GM11168 (cell line): ENCODE results near the gene ITIH1.
"Not testable (repeated sequence)": the region's sequence is repeated elsewhere in the genome, so short reads cannot be mapped to it uniquely, and the experiment has no call there.

Experiments
- in situ Hi-C: fragments of 300-500 bp; cut with MboI; formaldehyde crosslinking; loops from one replicate; pipeline ENCODE4 v1.12.0; 2022; ENCODE audit warnings: low sequenced_read_pairs; ENCODE audit not compliant: unreplicated experiment

The ITIH1 gene

DNA sequence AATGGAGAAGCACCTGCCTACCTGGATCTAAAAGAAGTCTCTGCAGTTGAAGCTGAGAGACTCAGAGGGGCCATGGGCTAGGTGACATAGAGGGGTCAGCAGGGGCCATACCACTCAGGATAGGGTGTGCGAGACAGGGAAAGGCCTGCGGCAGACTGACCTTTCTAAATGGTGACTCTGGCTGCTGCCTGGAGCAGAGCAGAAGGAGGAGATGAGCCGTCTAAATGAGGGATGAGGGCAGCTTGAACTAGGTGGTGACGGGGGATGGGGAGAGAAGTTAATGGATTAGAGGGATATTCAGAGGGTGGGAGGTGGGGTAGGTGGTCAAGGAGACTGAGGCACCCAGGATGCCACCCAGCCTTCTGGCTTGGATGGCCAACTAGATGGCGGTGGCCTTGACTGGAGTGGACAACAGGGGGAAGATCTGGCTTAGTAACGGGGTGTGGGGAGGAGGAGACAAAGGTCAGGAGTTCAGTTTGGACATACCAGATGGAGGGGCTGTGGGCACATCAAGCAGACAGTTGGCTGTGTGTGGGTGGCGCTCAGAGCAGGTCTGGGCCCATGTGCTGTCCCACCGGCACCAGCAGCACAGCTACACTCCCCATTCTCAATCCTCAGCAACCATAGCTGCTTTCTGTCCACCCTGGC, 3.2 kb upstream of the ITIH1 start:
- in situ Hi-C loops = no loop called here

DNA sequence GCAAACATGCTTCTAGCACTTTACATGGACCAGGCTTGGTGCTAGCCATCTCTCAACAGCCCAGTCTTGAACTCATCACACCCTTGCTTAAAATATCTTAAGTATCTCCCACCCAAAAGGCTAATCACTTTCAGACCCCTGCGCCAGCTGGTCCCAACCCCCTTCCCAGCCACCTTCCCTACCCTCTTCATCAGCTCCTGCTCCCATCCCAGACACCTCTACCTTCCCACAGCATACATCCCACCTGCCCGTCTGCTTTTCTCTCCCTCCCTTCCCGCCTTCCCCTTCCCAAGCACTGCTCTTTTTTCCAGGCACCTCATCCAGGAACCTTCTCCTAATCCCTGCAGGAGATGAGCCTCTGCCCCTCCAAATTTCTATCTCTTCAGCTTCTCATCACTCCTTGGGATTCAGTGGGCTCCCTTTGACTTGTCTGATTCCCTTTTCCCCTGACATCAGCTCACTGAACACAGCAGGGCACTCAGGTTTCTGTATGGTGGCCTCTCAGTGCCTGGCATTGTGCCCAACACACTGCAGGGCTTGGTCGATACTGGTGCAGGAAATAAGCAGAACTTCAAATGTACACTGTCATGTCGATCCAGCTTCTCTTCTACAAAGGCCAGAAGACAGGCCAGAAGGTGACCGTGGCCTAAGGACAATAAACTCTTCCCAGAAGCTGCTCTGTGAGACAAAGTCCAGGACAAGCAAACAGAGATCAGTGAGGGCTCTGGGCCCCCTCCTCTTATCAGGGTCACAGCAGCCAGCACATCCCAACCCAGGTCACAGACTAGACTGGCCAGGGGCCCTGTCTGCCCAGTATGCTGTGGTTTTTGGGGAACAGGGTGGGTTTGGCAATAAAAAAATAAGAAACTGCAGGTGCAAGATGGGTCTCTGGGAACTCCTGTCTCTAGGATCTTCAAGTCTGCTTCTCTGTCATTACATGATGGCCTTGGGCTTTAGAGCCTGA, 2.2 kb upstream of the ITIH1 start:
- in situ Hi-C loops = no loop called here

DNA sequence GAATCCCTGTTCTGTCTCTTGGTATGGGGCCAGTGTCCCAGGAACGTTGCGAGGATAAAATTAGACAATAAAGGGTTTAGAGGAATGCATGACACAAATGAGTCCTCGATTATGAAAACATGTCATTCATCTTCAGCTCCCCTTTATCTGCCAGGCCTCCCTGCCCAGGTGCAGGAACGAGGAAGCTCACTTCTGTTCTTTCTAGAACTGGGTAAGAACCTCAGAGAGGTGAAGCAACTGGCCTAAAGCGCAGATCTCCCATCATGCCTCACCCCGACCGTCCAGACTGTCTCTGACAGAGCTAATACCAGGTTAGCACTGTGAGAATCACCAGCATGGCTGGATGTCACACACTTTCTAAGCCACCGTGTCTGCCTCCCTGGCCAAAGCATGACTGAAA, 1.5 kb upstream of the ITIH1 start:
- in situ Hi-C loops = no loop called here

DNA sequence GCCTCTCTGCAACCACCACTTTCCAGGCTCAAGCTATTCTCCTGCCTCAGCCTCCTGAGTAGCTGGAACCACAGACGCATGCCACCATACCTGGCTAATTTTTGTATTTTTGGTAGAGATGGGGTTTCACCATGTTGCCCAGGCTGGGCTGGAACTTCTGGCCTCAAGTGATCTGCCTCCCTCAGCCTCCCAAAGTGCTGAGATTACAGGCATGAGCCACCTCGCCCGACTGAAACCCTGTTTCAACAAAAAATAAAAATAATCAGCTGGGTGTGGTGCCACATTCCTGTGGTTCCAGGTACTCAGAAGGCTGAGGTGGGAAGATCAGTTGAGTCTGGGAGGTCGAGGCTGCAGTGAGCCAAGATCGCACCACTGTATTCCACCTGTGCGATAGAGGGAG, 913 bp upstream of the ITIH1 start:
- in situ Hi-C loops = not testable (repeated sequence)

DNA sequence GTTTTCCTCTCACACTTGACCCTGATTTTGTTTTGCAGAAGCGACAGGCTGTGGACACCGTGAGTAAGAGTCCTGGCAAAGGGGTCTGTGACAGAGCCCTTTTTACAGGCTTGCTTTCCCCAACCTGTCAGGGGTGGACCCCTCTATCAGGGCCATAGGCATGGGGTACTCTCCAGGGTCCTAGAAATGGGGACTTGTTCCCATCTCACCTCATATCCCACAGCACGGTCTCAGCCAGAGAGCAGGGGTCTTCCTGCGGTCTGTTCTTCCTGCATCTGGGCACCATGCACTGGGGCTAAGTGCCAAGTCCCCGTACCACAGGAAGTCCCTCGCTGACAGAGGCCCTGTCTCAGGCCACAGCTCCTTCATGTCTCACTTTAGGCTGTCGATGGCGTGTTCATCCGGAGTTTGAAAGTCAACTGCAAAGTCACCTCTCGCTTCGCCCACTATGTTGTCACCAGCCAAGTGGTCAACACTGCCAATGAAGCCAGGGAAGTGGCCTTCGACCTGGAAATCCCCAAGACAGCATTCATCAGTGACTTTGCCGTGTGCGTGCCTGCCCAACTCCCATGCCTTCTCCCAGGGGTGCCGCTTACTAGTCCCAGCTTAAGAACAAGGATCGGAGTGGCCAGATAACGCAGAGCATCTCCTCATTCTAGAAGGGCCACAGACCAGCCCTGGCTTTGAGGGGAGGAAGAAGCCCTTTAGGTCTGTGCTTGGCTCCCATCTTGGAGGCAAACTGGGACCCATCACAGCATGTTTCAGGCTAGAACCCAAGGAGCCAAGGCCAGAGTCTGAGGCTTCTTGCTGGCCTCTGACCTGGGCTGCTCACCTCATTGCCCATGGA, 783 bp downstream of the ITIH1 start:
- in situ Hi-C loops = no loop called here

DNA sequence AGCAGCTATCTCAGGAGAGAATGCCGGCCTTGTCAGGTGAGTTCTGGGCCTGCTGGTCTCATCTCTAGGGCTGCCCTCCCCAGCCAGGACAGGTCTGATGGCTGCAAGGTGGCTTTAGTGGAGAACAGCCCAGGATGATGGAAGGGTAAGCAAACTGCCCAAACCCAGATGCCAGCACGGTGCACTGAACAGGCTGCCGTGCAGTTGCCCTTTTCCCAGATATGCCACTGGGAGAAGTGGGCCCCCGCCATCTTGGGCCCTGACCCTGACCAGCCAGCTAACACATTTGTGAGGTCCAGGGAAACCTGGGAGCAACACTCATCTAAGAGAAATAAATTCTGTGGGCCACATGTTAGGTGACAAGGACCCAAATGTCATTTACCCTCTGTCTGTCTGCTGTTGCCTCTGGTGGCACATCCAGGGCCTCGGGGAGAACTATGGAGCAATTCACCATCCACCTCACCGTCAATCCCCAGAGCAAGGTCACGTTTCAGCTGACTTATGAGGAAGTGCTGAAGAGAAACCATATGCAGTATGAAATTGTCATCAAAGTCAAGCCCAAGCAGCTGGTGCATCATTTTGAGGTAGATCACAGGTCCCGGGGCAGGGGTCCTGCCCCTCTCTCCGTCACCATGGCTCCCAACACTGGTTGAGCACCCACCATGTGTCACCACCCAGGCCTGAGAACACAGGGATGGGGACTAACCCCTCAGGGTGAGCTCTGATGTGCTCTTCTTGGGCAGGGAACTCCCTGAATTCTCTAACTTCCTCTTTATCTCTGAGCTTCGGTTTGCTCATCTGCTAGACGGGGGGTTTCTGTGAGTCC, 1.8 kb downstream of the ITIH1 start:
- in situ Hi-C loops = no loop called here

DNA sequence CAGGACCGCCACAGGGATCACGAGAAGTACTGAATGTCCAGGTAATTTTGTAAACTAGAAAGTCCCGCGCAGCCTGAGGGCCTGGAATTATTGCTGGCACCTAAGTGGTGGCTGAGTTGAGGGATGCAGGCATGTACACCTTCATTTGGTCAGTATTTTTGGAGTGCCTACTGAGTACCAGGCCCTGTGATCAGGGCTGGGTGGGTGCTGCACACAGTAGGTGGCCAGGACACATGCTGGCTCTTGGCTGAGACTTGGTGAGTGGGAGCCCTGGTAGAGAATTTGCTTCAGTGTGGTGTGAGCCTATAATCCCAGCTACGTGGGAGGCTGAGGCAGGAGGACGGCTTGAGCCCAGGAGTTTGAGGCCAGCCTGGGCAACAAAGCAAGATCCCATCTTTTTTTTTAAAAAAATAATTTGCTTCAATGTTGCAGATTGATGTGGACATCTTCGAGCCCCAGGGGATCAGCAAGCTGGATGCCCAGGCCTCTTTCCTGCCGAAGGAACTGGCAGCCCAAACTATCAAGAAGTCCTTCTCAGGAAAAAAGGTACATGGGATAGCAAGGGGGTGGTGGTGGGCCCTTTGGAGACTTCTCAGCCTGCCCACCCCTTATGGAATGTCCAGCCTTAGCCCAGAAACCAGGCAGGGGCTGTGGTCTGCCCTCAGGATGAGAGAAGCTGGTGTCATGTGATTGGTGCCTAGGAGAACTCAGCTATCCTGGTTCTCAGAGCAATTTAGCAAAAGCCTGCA, 2.6 kb downstream of the ITIH1 start:
- in situ Hi-C loops = no loop called here

DNA sequence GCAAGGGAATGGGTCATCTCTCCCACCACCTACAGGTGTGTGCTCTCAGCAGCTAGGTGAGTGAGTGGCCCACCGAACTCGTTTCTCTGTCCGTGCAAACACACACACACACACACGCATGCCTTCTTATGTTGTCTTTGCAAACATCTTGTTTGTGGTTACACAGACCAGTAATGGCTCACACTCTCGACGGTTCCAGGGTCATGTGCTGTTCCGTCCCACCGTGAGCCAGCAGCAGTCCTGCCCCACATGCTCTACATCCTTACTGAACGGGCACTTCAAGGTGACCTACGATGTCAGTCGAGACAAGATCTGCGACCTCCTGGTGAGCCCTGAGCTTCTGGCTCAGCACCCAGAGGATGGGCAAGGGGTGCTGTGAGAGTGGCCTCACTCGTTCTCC, 4.3 kb downstream of the ITIH1 start:
- in situ Hi-C loops = no loop called here

DNA sequence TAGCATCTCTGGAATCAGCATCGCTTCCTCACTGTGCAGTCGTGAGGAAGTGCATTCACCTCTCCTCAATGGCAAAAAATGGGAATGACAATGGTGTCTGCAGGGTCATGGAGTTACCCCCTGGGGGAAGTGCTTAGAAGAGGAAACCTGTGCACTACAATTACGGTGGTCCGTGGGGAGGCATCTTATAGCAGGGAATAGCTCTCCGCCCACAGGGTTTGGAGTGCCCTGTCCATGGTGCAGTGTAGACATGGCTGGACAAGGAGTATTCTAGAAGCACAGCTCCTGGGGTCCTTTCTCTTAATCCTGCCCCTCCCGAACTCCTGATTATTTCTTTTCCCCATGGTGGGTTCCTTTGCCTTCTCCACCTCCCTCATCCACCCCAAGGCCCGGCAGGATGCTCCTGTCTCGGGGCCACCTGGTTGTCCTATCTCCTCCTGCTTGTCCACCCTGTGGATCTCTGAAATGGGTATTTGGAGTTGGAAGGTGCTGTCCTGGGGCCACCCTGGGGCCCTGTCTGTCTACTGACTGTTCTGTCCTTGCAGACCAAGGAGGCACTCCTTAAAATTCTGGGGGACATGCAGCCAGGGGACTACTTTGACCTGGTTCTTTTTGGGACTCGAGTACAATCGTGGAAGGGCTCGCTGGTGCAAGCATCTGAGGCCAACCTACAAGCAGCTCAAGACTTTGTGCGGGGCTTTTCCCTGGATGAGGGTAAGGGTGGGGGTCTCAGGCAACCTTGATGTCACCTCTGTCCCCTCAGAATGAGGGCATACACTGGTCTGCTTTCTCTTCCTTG, 5.2 kb downstream of the ITIH1 start:
- in situ Hi-C loops = no loop called here

DNA sequence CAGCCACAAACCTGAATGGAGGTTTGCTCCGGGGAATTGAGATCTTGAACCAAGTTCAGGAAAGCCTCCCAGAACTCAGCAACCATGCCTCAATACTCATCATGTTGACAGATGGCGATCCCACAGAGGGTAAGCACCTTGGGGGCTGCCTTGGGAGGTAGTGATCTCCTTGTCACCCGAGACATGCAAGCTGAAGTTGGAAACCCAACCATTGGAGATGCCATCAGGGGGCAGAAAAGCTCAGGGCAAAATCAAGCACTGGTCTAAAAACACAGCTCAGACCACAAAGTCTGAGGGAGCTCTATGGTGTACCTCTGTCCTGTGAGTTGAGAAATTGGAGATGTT, 5.8 kb downstream of the ITIH1 start:
- in situ Hi-C loops = no loop called here

DNA sequence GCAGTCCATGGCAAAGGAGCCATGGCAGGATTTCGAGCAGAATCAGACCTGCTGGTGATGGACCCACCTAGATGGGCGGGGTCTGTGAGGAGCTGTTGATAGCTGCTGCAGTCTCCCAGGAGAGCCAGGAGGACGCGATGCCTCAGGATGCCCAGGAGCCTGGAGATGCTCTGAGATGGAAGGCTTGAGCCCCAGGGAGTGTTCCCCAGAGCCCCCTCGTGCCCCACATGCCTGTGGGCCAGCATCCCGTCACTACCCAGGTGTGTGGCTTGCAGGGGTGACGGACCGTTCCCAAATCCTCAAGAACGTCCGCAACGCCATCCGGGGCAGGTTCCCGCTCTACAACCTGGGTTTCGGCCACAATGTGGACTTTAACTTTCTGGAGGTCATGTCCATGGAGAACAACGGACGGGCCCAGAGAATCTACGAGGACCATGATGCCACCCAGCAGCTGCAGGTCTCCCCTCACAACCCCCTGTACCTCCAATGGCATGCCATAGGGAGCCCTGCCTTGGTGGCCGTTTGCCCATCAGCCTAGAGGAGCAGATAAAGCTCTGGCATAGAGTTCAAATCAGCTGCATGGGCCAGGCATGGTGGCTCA, 6.7 kb downstream of the ITIH1 start:
- in situ Hi-C loops = no loop called here

DNA sequence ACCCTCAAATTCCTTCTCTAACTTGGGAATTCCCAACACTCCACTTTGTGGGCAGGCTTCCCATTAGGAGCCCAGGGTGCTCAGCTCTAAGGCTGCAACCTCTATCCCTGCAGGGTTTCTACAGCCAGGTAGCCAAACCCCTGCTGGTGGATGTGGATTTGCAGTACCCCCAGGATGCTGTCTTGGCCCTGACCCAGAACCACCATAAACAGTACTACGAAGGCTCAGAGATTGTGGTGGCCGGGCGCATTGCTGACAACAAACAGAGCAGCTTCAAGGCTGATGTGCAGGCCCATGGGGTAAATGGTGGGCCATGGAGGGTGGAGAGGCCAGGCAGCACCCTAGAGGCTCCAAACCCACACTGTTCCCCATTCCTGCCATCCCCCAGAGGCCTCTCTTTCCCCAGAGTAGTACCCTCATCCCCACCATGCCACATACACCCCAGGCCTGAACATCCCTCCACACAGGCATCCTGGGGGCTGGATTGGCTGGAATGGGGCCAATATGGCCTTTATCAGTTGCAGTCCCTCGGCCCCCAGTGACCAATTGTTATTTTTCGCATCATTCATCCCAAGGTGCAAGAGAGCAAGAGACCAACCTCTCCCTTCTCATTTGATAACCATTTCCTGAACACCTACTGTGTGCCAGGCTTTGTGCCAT, 7.7 kb downstream of the ITIH1 start:
- in situ Hi-C loops = no loop called here

DNA sequence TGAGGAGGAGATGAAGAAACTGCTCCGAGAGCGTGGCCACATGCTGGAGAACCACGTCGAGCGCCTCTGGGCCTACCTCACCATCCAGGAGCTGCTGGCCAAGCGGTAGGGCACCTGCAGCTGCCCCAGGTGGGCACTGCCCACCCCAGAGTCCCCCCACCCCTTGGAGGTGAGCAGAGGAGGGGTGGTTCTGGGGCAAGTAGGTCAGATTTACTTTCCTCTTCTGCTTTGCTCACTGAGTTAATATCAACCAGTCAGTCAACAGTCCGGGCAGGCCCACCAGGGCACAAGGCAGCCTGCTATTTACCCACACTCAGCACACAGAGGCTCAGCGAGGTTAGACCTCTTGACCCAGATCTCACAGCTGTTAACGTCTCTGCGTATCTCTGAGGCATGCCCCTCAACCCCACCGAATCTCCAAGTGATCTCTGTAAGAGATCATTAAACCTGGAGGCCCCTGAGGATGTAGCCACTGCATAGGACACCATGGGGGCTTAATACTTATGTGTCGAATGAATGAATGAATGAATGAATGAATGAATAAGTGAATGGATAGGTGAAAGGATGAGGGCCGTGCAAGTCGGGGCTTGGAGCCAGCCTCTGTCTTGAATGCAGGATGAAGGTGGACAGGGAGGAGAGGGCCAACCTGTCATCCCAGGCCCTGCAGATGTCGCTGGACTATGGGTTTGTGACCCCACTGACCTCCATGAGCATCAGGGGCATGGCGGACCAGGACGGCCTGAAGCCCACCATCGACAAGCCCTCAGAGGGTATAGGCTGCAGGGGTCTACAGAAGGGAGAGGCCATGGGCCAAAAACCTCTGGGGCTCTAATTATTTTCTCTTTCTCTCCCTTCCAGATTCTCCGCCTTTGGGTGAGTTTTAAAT, 9.2 kb downstream of the ITIH1 start:
- in situ Hi-C loops = no loop called here

DNA sequence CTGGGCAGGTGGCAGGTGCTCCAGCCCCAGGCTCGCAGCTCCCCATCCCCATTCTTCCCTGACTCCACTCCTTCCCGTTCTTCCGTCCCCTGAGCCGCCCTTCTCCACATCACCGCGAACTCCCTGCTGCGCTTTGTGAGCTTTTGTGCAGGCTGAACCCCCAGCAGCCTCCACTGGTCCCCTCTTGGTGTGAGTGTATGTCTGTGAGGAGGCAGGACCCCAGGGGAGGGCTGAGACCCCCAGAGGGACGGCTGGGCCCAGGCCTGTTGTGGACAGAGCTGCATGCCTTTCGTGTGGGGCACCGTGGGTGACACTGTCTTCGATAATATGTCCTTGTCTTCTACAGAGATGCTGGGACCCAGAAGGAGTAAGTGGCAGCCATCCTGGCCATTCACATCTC, 9.8 kb downstream of the ITIH1 start:
- in situ Hi-C loops = no loop called here

DNA sequence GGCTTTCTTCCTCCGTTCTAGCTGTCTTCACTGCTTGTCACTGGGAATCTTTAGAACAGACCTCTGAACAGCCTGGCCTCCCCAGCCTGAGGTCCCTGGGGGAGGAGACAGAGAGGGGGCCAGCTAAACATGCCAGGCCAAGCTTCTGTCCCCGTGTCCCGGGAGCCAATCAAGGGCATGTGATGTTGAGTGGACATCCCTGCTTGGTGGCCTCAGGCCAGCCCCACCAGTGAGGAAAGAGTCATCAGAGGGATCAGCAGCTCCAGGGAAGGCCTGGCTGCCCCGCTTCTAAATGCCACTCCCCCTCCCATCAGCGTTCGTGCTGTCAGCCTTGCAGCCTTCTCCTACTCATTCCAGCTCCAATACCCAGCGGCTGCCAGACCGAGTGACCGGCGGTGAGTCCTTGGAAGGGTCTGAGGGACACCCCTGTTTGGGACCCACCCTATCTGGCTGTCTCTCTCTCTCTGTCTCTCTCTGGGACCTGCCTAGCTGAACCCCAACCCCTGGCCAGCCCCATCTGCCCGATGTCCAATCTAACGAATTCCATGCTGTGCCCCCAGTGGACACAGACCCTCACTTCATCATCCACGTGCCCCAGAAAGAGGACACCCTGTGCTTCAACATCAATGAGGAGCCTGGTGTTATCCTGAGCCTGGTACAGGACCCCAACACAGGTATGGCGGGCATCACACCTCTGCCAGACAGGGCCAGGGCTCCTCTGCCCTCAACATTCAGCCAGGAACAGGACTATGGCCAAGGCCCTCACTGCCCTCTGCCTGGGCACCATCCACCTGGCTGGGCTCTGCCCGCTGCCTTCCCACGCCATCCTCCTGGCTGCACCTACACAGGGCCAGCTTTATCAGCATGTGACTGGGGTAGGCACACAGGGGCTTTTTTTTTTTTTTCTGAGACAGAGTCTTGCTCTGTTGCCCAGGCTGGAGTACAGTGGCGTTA, 10.6 kb downstream of the ITIH1 start:
- in situ Hi-C loops = no loop called here
